HepG2 (cell line): ENCODE results near the gene CFAP70. TPM values are rescaled to one million over a fixed set of nuclear protein-coding genes. Genes with fewer than 3 reads are reported as not detected.

ENCODE experiments used
- ARID3A ChIP-seq: IDR thresholded peaks from 2 replicates; pipeline ENCODE4 v1.6.1; 2012; ENCODE audit warnings: low read depth, low read length, improper control_type of control experiment
- EEA1 ChIP-seq: sonication (generic); formaldehyde crosslinking; IDR thresholded peaks from 2 replicates; pipeline ENCODE4 v1.5.1; 2020; ENCODE audit warnings: mild to moderate bottlenecking, missing genetic modification reagents, borderline replicate concordance
- GABPA ChIP-seq, 2 experiments: IDR thresholded peaks; 2 replicates each; pipeline ENCODE4 v1.6.1; 2011 to 2016; ENCODE audit warnings: low read depth in 2 of 2, low read length in 1 of 2, missing biosample characterization in 1 of 2, missing genetic modification characterization in 1 of 2
- GATAD2A ChIP-seq: IDR thresholded peaks from 2 replicates; pipeline ENCODE4 v1.6.1; 2016
- GTF2F1 ChIP-seq: fragments of 150-350 bp; IDR thresholded peaks from 2 replicates; pipeline ENCODE4 v1.6.1; 2014; ENCODE audit warnings: low read length
- HNRNPH1 ChIP-seq: fragments of 200-400 bp; formaldehyde crosslinking; optimal IDR thresholded peaks from 2 replicates; pipeline ENCODE3; 2017; ENCODE audit warnings: mild to moderate bottlenecking, low read depth, low read length
- JUN ChIP-seq: sonication (generic); formaldehyde crosslinking; IDR thresholded peaks from 2 replicates; pipeline ENCODE4 v1.4.0; 2020; ENCODE audit warnings: mild to moderate bottlenecking, missing genetic modification reagents
- KLF9 ChIP-seq: IDR thresholded peaks from 2 replicates; pipeline ENCODE4 v1.6.1; 2016; ENCODE audit warnings: low read depth
- PHB2 ChIP-seq: fragments of 450-650 bp; IDR thresholded peaks from 2 replicates; pipeline ENCODE4 v1.6.1; 2018; ENCODE audit not compliant: partially characterized antibody
- PHF20 ChIP-seq: sonication (generic); formaldehyde crosslinking; IDR thresholded peaks from 2 replicates; pipeline ENCODE4 v1.5.0; 2020; ENCODE audit warnings: mild to moderate bottlenecking, missing genetic modification reagents
- POLR2AphosphoS5 ChIP-seq: IDR thresholded peaks from 2 replicates; pipeline ENCODE4 v1.6.1; 2012; ENCODE audit warnings: low read depth, low read length
- PRDM10 ChIP-seq: sonication (generic); formaldehyde crosslinking; IDR thresholded peaks from 2 replicates; pipeline ENCODE4 v1.4.0; 2020; ENCODE audit warnings: low read depth, missing genetic modification reagents
- PRMT3 ChIP-seq: sonication (generic); formaldehyde crosslinking; IDR thresholded peaks from 2 replicates; pipeline ENCODE4 v1.8.1; 2022; ENCODE audit warnings: low read depth, mild to moderate bottlenecking, moderate library complexity, missing genetic modification reagents, borderline replicate concordance
- SKI ChIP-seq: fragments of 450-650 bp; IDR thresholded peaks from one replicate; pipeline ENCODE4 v1.6.1; 2018; ENCODE audit warnings: mild to moderate bottlenecking; ENCODE audit not compliant: partially characterized antibody
- YY1 ChIP-seq: IDR thresholded peaks from 2 replicates; pipeline ENCODE4 v1.6.1; 2011; ENCODE audit warnings: low read length, low read depth, moderate library complexity, mild to moderate bottlenecking; ENCODE audit not compliant: insufficient read depth, insufficient replicate concordance
- ZBTB20 ChIP-seq: sonication (generic); formaldehyde crosslinking; IDR thresholded peaks from 2 replicates; pipeline ENCODE4 v1.8.1; 2023; ENCODE audit warnings: missing genetic modification reagents, low read depth, mild to moderate bottlenecking, borderline replicate concordance
- ZNF136 ChIP-seq: sonication (generic); formaldehyde crosslinking; IDR thresholded peaks from 2 replicates; pipeline ENCODE4 v1.8.1; 2022; ENCODE audit warnings: low read depth, mild to moderate bottlenecking, moderate library complexity, missing genetic modification reagents
- ZNF230 ChIP-seq: sonication (generic); formaldehyde crosslinking; IDR thresholded peaks from 2 replicates; pipeline ENCODE4 v1.4.0; 2020; ENCODE audit warnings: mild to moderate bottlenecking, missing genetic modification reagents
- ZNF564 ChIP-seq: sonication (generic); formaldehyde crosslinking; IDR thresholded peaks from 2 replicates; pipeline ENCODE4 v1.8.1; 2023; ENCODE audit warnings: mild to moderate bottlenecking, missing genetic modification reagents
- ZNF574 ChIP-seq: sonication (generic); formaldehyde crosslinking; IDR thresholded peaks from 2 replicates; pipeline ENCODE4 v1.4.0; 2020; ENCODE audit warnings: missing genetic modification reagents
- ZNF777 ChIP-seq: sonication (generic); formaldehyde crosslinking; IDR thresholded peaks from 2 replicates; pipeline ENCODE4 v1.4.0; 2020; ENCODE audit warnings: missing genetic modification reagents
- ZNF850 ChIP-seq: sonication (generic); formaldehyde crosslinking; conservative IDR thresholded peaks from 2 replicates; pipeline ENCODE4 v1.9.0; 2021; ENCODE audit warnings: mild to moderate bottlenecking, missing genetic modification reagents
- polyA plus RNA-seq, 8 experiments: library from polyadenylated mRNA; depleted of rRNA in 3 of 8; stranded (reverse) in 7 of 8; unstranded in 1 of 8; fragments of >200 nt; fragmentation: Illumina TruSeq in 4 of 8; extraction: Trizol in 4 of 8; gene quantifications; 2 replicates each; pipeline versions ENCODE4 v1.2.1 to v1.2.3, GENCODE V29; 2011 to 2016; ENCODE audit warnings: low read depth in 4 of 8, missing spikeins in 1 of 8, mixed read lengths in 1 of 8; ENCODE audit not compliant: insufficient read depth in 1 of 8
- total RNA-seq, 5 experiments: library from RNA; depleted of rRNA; stranded (reverse); fragments of >200 nt; fragmentation: Illumina TruSeq; extraction: Trizol; gene quantifications; 2 replicates each; pipeline ENCODE4 v1.2.3, GENCODE V29; 2016; ENCODE audit warnings: low read depth in 1 of 5

CFAP70 gene
- total and polyA plus RNA-seq, 2 of the 13 experiments (the other 11 are each of a cell fraction or from before 2014, with no cell fraction given): 0.27 to 0.38 TPM

- TF ChIP-seq PHF20 (CRISPR knock-in tag): peak; percentile 98
- TF ChIP-seq ZNF136 (CRISPR knock-in tag): no peak
- peak; percentile 63; the same call in 1 of the 2 replicates for TF ChIP-seq ZBTB20 (CRISPR knock-in tag)
- no peak; the same call in 1 of the 2 replicates for TF ChIP-seq ARID3A
- peak; percentile 87 for TF ChIP-seq GATAD2A
- TF ChIP-seq PHB2: no peak
- peak; percentile 90 for TF ChIP-seq ZNF574 (CRISPR knock-in tag)
- TF ChIP-seq GTF2F1: no peak
- TF ChIP-seq GABPA (IDR thresholded peaks at IDR 0.05; ENCODE audit: low read depth, low read length): peak; percentile 82
- peak; percentile 94 for TF ChIP-seq GABPA (CRISPR knock-in tag; IDR thresholded peaks at IDR 0.05; ENCODE audit: low read depth)
- peak; percentile 97 for TF ChIP-seq POLR2AphosphoS5
- TF ChIP-seq HNRNPH1: no peak
- peak; percentile 65 for TF ChIP-seq YY1
- TF ChIP-seq JUN: peak; percentile 77; the same call in 1 of the 2 replicates
- TF ChIP-seq PRMT3 (CRISPR knock-in tag): peak; percentile 75; the same call in 1 of the 2 replicates
- no peak for TF ChIP-seq EEA1
- TF ChIP-seq ZNF777 (CRISPR knock-in tag): 0 out of 2 replicates have a peak, but pooled peaks have one; percentile 44
- peak; percentile 34 for TF ChIP-seq SKI
- 0 out of 2 replicates have a peak, but pooled peaks have one; percentile 37 for TF ChIP-seq ZNF850 (CRISPR knock-in tag)
- peak; percentile 86; the same call in 1 of the 2 replicates for TF ChIP-seq KLF9 (CRISPR knock-in tag)
- peak; percentile 36; the same call in 1 of the 2 replicates for TF ChIP-seq PRDM10 (CRISPR knock-in tag)
- TF ChIP-seq ZNF230: peak; percentile 53; the same call in 1 of the 2 replicates
- TF ChIP-seq ZNF564: no peak; the same call in 1 of the 2 replicates
These were observed 106.0 kb downstream of the CFAP70 start, which contains the start of gene MRPS16 (continued) for GRCh38 chr10:73252445-73253224.
